Small intestine (tissue), 7 donors: Measurements from ENCODE around the gene NINJ2. TPM values are rescaled to one million over a fixed set of nuclear protein-coding genes. Genes with fewer than 3 reads are reported as not detected.

Experiments used
- DNase-seq, 2 donors: peaks; one replicate each; pipeline versions ENCODE4 v3.0.0 to v3.0.0-alpha.2; 2013
- FAIRE-seq: peaks from 2 replicates; lab custom pipeline; 2012; peaks lifted over from hg19 to GRCh38; lab: Jason Lieb, UNC
- H3K27ac ChIP-seq, 3 donors: one replicate each; pipeline ENCODE4 v1.5.1; 2013; ENCODE audit warnings: low read length in 2 of 3, mild to moderate bottlenecking in 2 of 3, control low read depth in 1 of 3, inconsistent platforms in 1 of 3, low read depth in 1 of 3, moderate library complexity in 1 of 3
- H3K27me3 ChIP-seq, 3 donors: one replicate each; pipeline ENCODE4 v1.6.1; 2013; ENCODE audit warnings: low read length in 3 of 3, inconsistent platforms in 1 of 3; ENCODE audit not compliant: control insufficient read depth in 3 of 3, insufficient read depth in 3 of 3
- H3K36me3 ChIP-seq, 3 donors: one replicate each; pipeline ENCODE4 v1.6.1; 2013; ENCODE audit warnings: low read length in 3 of 3, inconsistent platforms in 1 of 3, low read depth in 1 of 3, mild to moderate bottlenecking in 1 of 3, moderate library complexity in 1 of 3; ENCODE audit not compliant: control insufficient read depth in 3 of 3, insufficient read depth in 2 of 3
- H3K4me1 ChIP-seq, 3 donors: one replicate each; pipeline ENCODE4 v1.6.1; 2013; ENCODE audit warnings: low read length in 2 of 3, inconsistent platforms in 1 of 3, low read depth in 1 of 3, mild to moderate bottlenecking in 1 of 3, moderate library complexity in 1 of 3; ENCODE audit not compliant: control insufficient read depth in 3 of 3, insufficient read depth in 2 of 3
- H3K4me3 ChIP-seq, 3 donors: one replicate each; pipeline ENCODE4 v1.5.1; 2013; ENCODE audit warnings: low read length in 3 of 3, control low read depth in 1 of 3, inconsistent platforms in 1 of 3, low read depth in 1 of 3, mild to moderate bottlenecking in 1 of 3, moderate library complexity in 1 of 3
- H3K9me3 ChIP-seq, 2 donors: one replicate each; pipeline ENCODE4 v1.6.1; 2013; ENCODE audit warnings: low read depth in 1 of 2, low read length in 1 of 2; ENCODE audit not compliant: control insufficient read depth in 2 of 2, insufficient read depth in 1 of 2
- WGBS, 3 donors: extraction: QIAGEN DNeasy Blood & Tissue Kit; methylation state at CpG; one replicate each; pipeline ENCODE4 v1.1.7; 2013; 5-methylcytosine and 5-hydroxymethylcytosine counted together
- polyA plus RNA-seq, 4 donors: library from polyadenylated mRNA; stranded (reverse) in 3 of 4; unstranded in 1 of 4; fragments of 200-250 nt in 3 of 4; fragments of 120-200 nt in 1 of 4; gene quantifications; one replicate each; pipeline versions ENCODE4 v1.2.1 to v1.2.3, GENCODE V29; 2013
- donor health status: healthy with polysubstance abuse.
- donor health status: control.
- donor health status: control.
- donor health status: Bipolar disorder and iron deficiency.
- donor health status: healthy.

Gene NINJ2
- polyA plus RNA-seq, 4 donors: 0.67 to 8.1 (median 3.8) TPM

GRCh38 chr12:597926-598568 is 65.2 kb downstream of the NINJ2 start:
- no peaks in the 10 kb centered on the region for H3K4me1 ChIP-seq
- WGBS, 3 donors: 68 to 74% (median 73%) methylated on average over 11 to 13 of the region's 13 CpGs
- DNase-seq: no peak
- H3K4me3 ChIP-seq: no peak overlapping the region
- H3K27ac ChIP-seq: no peak overlapping the region
- no peaks in the 10 kb centered on the region for H3K9me3 ChIP-seq
- no peaks in the 10 kb centered on the region for H3K36me3 ChIP-seq
- FAIRE-seq: no peak
- no peaks in the 10 kb centered on the region for H3K27me3 ChIP-seq

DNA sequence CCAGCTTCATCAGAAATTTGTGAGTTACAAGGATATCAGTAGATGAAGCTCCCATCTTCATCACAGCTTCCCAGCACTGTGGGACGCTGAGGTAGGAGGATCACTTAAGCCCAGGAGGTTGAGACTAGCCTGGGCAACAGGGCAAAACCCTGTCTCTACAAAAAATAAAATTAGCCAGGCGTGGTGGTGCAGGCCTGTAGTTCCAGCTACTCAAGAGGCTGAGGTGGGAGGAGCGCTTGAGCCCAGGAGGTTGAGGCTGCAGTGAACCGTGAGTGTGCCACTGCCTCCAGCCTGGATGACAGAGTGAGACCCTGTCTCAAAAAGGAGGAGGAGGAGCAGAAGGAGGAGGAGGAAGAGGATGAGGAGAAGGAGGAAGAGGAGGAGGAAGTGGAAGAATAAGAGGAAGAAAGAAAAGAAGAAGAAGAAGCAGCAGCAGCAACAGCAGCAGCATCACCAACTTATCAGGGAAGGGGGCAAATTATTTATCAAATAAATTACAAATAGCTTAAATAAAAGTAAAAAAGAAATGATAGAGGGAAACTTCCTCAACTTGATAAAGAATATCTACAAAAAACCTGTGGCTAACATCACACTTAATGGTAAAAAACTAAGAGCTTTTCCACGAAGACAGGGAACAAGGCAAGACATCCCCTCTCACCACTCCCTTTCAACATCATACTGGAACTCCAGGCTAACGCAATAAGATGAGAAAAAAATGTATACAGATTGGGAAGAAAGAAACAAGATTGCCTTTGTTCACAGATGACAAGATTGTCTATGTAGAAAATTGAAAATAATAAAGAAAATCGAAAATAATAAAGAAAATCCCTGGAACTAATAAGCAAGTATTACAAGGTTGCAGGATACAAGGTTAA is 69.6 kb downstream of the NINJ2 start:
- no peaks in the 10 kb centered on the region for H3K9me3 ChIP-seq
- FAIRE-seq (no peak), DNase-seq (no peak)
- H3K36me3 ChIP-seq: no peaks in the 10 kb centered on the region
- no peak overlapping the region for H3K27ac ChIP-seq
- WGBS, 3 donors: 85 to 92% (median 90%) methylated on average over 7 of the region's 7 CpGs
- peaks cover 0 to 7% (median 5%) of the 10 kb centered on the region in 3 donors for H3K4me1 ChIP-seq
- H3K4me3 ChIP-seq: no peak overlapping the region
- H3K27me3 ChIP-seq: no peaks in the 10 kb centered on the region

- Histone ChIP-seq H3K4me1 (peaks cover 0 to 7% (median 5%) of the 10 kb centered on the region in 3 donors), H3K9me3 (no peaks in the 10 kb centered on the region), H3K36me3 (no peaks in the 10 kb centered on the region), H3K4me3 (no peak overlapping the region), H3K27ac (no peak overlapping the region), H3K27me3 (no peaks in the 10 kb centered on the region)
- 60 to 84% (median 62%) methylated on average over 11 of the region's 11 CpGs for WGBS, 3 donors
- no peak for FAIRE-seq
- DNase-seq: no peak
Observed at GRCh38 chr12:592024-592505, 71.2 kb downstream of the NINJ2 start.

DNA sequence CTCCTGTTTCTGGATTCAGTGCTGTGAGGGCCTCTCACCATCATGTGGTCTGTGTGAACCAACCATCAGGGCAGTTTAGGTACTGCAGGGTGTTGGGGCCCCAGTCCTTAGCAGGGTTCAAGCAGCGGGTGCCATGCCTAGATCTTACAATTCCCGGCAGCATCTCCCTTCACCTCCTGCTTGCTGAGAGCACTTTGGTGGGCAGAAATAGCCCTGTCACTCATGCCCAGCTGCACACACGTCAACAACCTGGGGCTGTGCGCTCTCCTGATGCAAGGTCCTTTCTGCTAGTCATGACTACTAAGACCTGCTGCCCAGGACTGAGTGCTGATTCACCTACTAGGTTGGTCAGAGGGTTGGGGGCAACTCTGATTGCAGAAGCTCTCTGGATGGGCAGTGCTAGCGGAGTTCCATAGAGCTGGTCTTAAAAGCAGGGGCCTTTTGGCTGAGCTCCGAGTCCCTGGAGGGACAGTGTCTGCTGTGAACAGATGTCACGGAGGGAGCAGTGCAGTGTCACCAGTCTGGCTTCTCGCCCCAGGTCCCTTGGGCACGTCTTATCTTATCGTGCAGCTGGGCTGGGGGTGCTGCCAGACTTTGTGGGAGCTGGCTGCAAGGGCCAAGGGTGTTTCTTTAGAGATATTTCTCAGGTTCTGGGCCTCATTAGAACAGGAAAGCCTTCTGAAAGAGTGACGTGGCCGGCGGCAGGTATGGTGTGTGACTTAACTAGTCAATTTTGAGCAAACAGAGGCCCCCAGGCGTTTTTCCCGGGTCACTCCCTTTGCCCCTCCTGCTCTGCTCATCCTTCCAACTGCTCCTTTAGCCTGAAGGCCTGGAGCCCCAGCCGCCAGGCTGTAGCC is 71.8 kb downstream of the NINJ2 start:
- H3K27ac ChIP-seq: no peak overlapping the region
- peaks cover 0 to 7% (median 5%) of the 10 kb centered on the region in 3 donors for H3K4me1 ChIP-seq
- peak; percentile 30 to 50 for DNase-seq
- no peaks in the 10 kb centered on the region for H3K36me3 ChIP-seq
- FAIRE-seq: no peak
- H3K27me3 ChIP-seq: no peaks in the 10 kb centered on the region
- no peak overlapping the region for H3K4me3 ChIP-seq
- no peaks in the 10 kb centered on the region for H3K9me3 ChIP-seq
- WGBS, 3 donors: 18 to 49% (median 34%) methylated on average over 16 of the region's 16 CpGs

- Histone ChIP-seq H3K9me3 (no peaks in the 10 kb centered on the region), H3K36me3 (no peaks in the 10 kb centered on the region), H3K27me3 (no peaks in the 10 kb centered on the region), H3K4me3 (no peak overlapping the region), H3K27ac (no peak overlapping the region), H3K4me1 (peaks cover 0 to 7% (median 5%) of the 10 kb centered on the region in 3 donors)
- 63 to 81% (median 68%) methylated on average over 14 of the region's 14 CpGs for WGBS, 3 donors
- DNase-seq (no peak), FAIRE-seq (no peak)
Observed at GRCh38 chr12:590206-590750, 73.0 kb downstream of the NINJ2 start.

DNA sequence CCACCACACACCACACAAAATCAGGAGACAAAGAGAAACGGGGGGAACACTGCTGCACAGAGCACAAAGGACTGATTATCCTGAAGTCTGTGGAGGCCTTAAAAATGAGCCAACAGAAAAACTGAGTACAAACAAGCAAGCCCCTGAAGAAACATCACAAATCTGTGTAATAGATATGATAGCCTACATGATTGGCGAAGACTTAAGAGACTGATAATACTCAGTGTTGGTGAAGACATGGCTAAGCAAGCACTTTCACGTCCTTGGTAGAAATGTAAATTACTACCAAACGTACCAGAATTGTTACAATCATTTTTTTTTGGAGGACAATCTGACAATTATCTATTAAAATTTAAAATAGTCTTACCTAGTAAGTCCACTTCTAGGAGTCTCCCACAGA is 74.6 kb downstream of the NINJ2 start:
- Histone ChIP-seq H3K27ac (no peak overlapping the region), H3K4me1 (peaks cover 0 to 7% (median 5%) of the 10 kb centered on the region in 3 donors), H3K36me3 (no peaks in the 10 kb centered on the region), H3K4me3 (no peak overlapping the region), H3K9me3 (no peaks in the 10 kb centered on the region), H3K27me3 (no peaks in the 10 kb centered on the region)
- DNase-seq: no peak
- no peak for FAIRE-seq
- WGBS, 3 donors: 90 to 96% (median 91%) methylated on average over 4 of the region's 4 CpGs

- Histone ChIP-seq H3K27me3 (no peaks in the 10 kb centered on the region), H3K4me1 (peaks cover 0 to 14% (median 5%) of the 10 kb centered on the region in 3 donors), H3K36me3 (no peaks in the 10 kb centered on the region), H3K27ac (no peak overlapping the region), H3K9me3 (no peaks in the 10 kb centered on the region), H3K4me3 (no peak overlapping the region)
- no peak for FAIRE-seq
- 88 to 92% (median 91%) methylated on average over 9 to 10 of the region's 10 CpGs for WGBS, 3 donors
- DNase-seq: no peak
Observed at GRCh38 chr12:588024-588322, 75.3 kb downstream of the NINJ2 start.
